Limb (tissue), 2 donors: ENCODE measurements around the gene DIS3L2.
"Not testable (repeated sequence)": the region's sequence is repeated elsewhere in the genome, so short reads cannot be mapped to it uniquely, and the experiment has no call there.

Experiments used
- DNase-seq, 2 donors: peaks; one replicate each; pipeline ENCODE4 v3.0.0-alpha.2; 2016; ENCODE audit errors: extremely low spot score in 2 of 2

The DIS3L2 gene

GRCh38 chr2:231928481-231928880, 33.0 kb upstream of the DIS3L2 start:
- no peak for DNase-seq

DNA sequence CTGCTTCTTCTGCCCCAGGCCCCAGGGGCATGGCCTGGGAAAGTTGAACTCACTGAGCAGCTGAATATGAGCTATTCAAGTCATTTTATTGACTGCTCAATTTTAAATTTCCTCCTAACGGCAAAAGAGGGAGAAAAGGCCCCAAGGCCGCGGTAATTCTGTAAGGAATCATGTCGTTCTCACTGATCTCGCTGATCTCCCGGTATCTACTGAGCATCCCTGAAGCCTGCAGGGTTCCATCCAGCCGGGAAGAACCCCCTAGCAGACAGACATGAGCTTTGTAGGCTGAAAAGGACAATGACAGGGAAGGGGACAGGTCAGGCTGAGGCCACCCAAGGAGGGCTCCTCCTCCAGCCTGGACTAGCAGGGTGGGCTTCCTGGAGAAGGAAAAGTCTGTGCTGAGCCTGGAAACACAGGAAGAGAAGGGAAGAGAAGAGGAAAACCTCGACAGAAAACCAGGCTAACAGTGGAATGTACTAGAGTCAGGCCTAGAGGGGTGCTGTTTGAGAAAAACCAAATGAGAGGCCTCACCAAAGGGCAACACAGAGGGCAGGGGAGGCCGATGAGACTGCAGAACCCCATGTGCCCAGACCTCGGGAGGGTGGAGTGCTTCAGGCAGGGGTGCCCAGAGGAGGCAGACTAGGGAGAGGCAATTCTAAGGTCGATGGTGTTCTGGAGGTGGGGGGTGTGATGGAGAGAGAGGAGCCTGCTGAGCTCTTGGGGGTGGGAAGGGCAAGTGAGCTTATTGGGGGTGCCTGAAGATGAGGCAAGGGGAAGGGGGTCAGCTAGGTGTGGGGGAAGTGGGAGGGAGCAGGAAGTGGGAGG, 32.4 kb upstream of the DIS3L2 start:
- no peak for DNase-seq

DNA sequence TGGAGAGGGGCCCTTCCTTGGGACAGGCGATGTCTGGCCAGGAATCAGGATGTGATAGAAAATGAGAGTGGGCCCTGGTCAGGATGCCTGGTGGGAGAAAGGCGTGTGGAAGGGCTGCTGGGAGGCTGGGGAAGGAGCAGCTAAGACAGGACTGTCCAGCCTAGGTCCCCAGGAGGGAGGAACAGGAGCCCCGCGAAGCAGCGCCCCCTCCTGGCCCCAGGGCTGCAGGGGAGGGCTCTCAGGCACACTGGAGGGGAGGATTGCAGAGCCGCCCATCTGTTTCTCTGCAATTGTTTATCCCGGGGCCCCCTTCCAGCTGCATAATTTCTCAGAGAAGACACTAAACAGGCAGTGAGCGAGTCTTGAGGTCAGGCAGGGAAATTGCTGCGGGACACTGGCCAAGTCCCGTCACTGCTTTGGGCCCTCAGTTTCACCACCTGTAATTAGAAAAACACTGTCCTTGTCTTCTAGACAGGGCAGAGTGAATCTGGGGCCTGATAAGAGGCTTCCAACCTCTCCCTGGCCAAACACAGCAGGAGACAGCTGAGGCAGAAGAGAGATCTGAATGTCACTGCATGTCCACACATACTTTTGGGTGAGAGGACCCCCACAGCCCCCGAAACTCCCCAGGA, 31.4 kb upstream of the DIS3L2 start:
- DNase-seq, result peak in 1 of 2 donors; percentile 55

GRCh38 chr2:231930593-231931281, 30.8 kb upstream of the DIS3L2 start:
- DNase-seq, result no peak

DNA sequence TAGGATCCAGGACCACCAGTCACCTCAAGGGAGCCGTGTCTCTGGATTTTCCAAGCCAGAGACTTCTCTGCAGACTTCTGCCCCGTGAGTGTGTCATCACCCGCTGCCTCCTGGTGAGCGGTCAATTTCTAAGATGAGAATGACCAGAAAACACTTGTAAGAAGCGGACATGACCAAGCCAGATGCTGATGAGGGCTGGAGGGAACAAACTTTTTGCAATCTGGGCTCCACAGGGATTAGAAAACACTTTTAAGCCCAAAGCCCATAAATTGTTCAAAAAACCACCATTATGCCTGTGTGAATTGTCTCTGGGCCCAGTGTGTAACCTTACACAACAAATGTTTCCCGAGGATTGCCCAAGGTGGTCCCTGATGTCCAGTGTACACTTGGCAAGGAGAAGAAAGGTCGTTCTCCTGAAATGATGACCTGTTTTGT, 30.0 kb upstream of the DIS3L2 start:
- no peak for DNase-seq

- DNase-seq, result no peak
Observed at GRCh38 chr2:231932711-231932970, 28.9 kb upstream of the DIS3L2 start.

DNA sequence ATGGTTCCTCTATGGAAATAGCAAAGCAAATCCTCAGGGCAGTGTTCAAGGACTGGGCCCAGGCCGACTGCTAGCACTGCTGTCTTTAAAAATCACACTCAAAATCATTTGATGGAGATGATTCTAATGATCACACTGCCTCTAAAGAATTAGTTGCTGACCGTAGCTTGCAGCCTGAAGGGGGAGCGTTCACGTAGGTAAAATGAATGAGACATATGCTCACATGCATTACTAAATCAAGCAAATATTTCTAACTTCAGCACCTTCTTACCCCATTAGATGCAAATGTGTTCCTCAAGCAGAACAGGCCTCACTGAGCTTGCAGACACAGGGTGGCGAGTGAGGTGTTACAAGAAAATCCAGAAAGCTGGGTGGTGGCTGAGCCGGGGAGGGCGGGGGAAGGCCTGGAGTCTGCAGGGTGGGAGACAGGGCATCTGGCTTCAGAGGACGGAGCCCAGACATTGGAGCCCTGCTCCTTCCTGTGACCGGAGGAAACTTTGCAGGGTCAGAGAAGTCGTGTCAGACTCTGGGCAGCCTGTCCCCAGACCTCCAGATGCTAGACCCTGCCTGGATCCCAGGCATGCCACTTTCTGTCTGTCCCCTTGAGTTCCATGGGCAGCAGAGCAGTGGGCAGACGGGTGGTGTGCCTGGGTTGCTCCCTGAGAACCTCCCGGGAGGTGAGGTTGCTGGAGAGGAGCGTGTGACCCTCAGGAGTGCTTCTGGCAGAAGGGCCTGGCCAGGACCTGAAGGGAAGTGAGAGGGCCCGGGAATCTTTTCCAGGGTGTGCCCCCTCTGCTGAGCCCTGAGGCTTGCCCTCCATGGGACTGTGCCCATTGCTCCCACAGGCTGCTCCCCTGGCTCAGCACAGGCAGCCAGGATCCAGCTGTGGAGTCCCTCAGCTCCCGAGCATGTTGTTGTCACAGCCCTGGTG, 28.3 kb upstream of the DIS3L2 start:
- DNase-seq, result no peak

DNA sequence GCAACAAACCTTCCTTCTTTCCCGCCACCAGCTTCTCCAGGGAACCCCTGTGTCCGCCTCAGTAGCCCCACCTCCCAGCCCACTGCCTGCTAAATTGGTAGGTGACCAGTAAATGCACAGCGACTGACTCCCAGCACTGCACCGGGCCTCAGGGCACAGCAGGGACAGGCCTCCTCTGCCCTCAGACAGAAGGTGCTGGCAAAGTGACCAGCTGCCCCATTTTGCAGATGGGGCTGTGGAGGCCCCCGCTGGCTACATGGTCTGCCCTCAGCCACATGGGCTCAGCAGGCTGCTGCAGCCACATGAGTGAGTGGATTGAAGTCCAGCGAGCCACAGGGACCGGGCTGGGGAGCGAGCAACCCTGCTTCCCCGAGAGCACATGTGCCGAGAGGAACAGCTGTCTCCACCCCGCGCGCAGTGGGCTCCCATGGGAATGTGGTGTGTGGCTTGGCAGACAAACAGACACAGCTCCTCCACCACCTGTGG, 27.6 kb upstream of the DIS3L2 start:
- peak in 1 of 2 donors; percentile 73 for DNase-seq

GRCh38 chr2:231934441-231935206, 26.9 kb upstream of the DIS3L2 start:
- no peak for DNase-seq

DNA sequence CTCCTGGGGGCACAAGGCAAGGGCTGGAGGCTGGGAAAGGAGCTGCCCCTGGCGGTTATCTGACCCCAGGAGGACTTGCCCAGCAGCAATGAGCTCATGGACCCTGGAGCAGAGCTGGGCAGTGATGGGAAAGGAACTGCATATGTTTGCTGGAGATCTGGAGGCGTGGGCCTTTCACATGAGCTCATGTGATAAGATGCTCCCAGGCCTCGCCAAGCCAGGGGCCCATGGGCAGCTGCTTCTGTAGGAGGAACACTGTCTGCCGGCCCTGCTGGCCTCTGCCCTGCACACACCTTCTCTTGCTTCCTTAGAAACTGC, 26.3 kb upstream of the DIS3L2 start:
- DNase-seq, result no peak

DNA sequence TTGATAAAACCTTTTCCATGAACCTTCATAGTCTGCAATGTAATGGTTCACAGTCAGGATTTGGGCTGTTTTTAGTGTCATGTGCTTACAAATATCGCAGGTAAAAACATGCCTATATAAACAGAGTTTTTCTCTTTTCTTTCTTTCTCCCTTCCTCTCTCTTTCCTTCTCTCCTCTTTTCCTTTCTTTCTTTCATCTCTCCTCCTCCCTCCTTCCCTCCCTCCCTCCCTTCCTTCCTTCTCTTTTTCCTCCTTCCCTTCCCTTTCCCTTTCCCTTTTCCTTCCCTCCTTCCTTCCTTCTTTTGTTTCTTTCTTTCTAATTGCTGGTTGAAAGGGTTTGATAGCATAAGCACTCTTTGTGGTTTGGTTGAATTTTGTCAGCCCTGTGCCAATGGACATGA, 25.7 kb upstream of the DIS3L2 start:
- DNase-seq, result no peak

- DNase-seq, result no peak
Observed at GRCh38 chr2:231936491-231936890, 25.0 kb upstream of the DIS3L2 start.

DNA sequence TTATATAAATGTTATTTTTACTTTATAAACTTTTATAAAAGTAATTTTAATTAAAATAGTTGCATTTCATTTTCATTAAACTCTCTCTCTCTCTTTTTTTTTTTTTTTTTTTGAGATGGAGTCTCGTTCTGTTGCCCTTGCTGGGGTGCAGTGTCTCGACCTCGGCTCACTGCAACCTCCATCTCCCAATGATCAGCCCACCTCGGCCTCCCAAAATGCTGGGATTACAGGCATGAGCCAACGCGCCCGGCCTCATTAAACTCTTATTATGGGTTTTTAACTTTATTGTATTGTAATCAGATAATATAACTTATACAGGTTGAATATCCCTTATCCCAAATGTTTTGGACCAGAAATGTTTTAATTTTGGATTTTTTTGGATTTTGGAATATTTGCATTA, 24.5 kb upstream of the DIS3L2 start:
- no peak for DNase-seq

GRCh38 chr2:231939022-231939421, 22.5 kb upstream of the DIS3L2 start:
- no peak for DNase-seq

DNA sequence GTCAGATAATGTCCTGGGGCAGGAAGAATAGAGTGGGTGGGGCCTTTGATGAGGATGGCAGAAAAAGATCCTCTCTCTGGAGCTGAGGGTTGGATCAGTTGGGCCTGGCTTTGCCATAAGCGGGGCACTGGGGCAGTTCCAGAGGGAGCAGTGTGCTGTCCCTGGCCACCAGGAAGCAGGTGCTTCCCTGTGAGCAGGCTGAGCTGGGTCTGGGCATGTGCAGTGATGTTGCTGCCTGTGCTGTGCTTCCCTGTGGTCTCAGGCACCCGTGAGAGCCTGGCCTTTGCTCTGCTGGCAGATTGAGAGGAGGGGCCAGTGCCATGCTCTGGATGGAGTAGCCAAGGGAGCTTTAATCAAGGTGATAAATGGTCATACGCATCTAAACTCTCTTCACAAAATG, 20.7 kb upstream of the DIS3L2 start:
- no peak for DNase-seq

GRCh38 chr2:231941673-231942072, 19.8 kb upstream of the DIS3L2 start:
- DNase-seq, result no peak

DNA sequence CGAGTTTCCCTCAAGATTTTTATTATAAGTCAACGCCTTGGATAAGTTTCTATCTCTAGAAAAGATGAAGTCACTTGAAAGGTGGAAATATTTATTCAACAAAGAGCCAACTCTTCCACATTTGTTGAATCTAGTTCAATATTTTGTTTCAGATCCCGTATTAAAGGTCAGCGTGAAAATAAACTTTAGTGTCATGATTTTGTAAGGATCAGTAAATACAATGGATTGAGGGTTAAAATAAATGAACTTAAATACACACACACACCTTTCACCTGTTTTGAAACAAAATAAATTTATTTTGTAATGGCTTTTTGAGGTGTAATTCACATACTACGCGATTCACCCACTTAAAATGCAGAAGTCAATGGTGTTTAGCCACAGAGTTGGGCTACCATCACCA, 19.3 kb upstream of the DIS3L2 start:
- DNase-seq, result no peak

- DNase-seq, result no peak
Observed at GRCh38 chr2:231946241-231946814, 15.2 kb upstream of the DIS3L2 start.

DNA sequence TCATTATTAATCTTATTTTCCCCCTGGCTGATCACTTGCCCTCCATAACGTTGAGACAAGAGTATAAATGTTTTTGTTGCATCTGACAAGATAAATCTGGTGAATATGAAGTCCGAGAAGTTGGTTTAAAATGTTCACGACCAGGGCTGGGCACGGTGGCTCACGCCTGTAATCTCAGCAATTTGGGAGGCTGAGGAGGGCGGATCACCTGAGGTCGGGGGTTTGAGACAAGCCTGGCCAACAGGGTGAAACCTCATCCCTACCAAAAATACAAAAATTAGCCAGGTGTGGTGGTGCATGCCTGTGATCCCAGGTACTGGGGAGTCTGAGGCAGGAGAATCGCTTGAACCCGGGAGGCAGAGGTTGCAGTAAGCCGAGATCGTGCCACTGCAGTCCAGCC, 14.4 kb upstream of the DIS3L2 start:
- DNase-seq, result not testable (repeated sequence)

- no peak for DNase-seq
Observed at GRCh38 chr2:231947694-231948093, 13.8 kb upstream of the DIS3L2 start.
